Erythroblast (primary cell): ENCODE data around the gene TMEM25.

Source experiments
- GATA1 ChIP-seq: IDR thresholded peaks from 2 replicates; pipeline ENCODE4 v1.6.1; 2011; ENCODE audit warnings: low read depth, mild to moderate bottlenecking, control low read depth, low read length, moderate library complexity
- POLR2A ChIP-seq: IDR thresholded peaks from 2 replicates; pipeline ENCODE4 v1.6.1; 2011; ENCODE audit warnings: mild to moderate bottlenecking, low read length

DNA sequence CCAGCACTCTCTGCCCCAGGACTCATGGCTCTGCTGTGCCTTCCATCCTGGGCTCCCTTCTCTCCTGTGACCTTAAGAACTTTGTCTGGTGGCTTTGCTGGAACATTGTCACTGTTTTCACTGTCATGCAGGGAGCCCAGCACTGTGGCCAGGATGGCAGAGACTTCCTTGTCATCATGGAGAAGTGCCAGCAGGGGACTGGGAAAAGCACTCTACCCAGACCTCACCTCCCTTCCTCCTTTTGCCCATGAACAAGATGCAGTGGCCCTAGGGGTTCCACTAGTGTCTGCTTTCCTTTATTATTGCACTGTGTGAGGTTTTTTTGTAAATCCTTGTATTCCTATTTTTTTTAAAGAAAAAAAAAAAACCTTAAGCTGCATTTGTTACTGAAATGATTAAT lies 6.6 kb upstream of the TMEM25 start:
- no peak for TF ChIP-seq POLR2A
- no peak for TF ChIP-seq GATA1
